ENCODE results near the gene CERS3.
"Not testable (repeated sequence)": the region's sequence is repeated elsewhere in the genome, so short reads cannot be mapped to it uniquely, and the experiment has no call there.

Gene CERS3

DNA sequence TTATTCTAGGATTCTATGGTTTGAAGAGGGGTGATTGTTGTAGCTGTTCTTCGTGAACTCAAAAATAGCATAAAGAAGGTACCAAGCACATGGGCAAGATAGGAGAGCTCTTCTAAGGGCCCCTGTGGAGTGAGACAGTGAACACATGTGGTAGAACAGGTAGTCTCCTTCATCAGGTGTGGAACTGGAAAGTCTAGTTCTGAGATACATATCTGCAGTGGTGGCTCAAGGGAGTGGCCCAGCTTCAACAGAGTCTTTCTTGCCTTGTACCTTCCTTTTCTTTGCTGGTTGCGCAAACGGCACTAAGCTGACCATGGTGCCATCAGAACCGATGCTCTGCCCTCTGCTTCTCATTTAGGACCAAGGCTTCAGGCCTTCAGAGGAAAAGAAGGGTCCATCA lies 65.2 kb downstream of the CERS3 start:
- no peak for DNase-seq

DNA sequence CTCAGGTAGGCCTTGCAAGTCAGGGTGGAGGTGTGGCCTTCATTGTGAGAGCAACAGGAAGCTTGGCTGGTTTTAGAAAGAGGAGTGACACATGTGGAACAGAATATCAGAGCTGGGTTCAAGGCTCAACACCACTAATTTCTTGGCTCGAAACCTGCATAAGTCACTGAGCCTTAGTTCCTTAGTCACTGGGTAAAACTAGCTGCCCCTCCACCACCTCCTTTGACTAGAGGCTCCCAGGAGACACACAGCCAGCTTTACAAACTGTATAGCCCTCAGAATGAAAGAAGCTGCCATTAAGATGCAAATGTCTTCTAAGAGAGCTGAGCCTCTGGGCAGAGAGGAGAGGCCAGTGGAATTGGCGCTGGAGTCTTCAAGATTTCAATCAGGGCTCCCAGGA lies 67.7 kb downstream of the CERS3 start:
- DNase-seq = no peak

DNA sequence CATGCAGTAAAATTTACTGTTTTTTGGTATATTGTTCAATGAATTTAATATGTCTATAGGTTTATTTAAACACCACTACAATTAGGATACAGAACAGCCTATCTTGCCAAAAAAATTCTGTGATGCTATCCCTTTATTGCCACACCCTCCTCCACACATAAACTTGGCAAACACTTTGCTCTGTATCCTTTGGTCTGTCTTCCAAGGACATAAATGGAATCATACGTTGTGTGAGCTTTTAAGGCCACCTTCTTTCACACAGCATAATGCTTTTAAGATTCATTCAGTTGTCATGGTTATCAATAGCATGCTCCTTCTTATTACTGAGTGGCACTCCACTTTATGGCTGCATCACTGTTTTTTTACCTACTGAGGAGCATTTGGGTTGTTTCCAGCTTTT lies 71.5 kb downstream of the CERS3 start:
- DNase-seq = no peak

DNA sequence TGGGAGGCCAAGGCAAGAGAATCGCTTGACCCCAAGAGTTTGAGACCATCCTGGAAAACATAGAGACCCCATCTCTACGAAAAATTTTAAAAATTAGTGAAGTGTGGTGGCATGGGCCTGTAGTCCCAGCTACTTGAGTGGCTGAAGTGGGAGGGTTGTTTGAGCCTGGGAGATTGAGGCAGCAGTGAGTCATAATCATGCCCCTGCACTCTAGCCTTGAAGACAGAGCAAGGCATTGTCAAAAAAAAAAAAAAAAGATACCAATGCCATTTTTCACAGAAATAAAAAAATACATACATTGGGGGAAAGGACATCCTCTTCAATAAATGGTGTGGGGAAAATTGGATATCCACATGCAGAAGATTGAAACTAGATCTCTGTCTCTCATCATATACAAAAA lies 74.6 kb downstream of the CERS3 start:
- no peak for DNase-seq

DNA sequence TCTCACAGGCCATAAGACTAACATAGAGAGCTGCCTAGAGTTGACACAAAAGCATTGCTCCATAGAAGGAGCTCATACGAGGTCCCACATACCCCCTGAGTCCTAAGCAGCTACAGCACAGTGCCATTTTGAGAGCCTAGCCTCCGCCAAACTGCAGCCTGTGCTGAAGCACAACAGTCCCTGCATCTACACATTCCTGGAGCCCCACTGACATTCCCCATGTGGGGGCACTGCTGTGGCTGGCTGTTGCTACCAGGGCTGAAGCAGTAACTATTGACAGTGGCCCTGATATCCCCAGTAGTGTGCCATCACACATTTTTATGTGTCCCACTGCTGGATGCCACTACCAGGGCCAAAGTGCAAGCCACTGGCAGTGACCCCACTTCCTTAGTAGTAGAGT lies 80.3 kb downstream of the CERS3 start:
- no peak for DNase-seq

DNA sequence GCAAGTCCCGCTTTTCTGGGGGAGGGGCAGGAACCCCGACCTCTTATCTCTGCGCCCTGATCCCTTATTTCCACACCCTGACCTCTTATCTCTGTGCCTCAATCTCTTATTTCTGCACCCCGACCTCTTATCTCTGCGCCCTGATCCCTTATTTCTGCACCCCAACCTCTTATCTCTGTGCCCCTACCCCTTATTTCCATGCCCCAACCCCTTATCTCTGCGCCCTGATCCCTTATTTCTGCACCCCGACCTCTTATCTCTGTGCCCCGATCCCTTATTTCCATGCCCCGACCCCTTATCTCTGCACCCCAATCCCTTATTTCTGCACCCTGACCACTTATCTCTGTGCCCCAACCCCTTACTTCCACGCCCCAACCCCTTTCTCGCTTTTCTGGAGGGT lies 87.7 kb downstream of the CERS3 start:
- DNase-seq = not testable (repeated sequence)

DNA sequence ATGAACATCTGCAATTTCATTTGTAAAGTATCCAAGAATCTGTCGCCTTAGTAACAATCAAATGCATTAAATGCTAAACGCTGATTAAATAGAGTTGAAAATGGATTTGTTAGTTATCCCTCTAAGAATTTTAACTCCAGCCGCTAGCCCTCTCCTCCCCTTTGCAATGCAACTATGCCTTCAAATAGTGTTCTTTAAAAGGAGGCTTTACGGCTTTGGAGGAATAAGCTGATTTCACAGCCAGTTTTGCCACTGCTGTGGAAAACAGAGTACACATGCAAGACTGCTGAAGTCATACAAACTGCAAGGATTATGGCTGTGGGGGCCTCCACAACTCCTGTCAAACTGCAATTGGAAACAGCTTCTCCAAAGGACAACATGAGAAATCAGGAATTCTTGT lies 89.2 kb downstream of the CERS3 start:
- no peak for DNase-seq

DNA sequence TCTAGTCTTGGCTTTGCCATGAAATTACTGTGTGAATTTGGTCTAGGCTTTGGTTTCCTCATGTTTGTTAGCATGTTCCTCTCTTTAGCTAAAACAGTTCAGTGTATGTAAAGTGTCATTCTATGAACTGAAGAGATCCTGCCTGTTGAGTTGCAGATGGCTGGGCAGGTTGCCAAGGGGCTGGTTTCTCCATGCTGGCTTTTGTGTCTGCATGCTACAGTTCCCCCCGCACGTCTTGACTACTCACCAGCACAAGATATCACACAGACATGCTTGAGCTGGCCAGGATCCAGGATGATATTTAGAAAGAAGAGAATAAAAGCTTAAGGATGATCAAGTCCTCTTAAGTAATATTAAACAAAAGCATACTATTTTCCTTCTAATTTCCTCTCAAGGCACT lies 90.2 kb downstream of the CERS3 start:
- DNase-seq = no peak

DNA sequence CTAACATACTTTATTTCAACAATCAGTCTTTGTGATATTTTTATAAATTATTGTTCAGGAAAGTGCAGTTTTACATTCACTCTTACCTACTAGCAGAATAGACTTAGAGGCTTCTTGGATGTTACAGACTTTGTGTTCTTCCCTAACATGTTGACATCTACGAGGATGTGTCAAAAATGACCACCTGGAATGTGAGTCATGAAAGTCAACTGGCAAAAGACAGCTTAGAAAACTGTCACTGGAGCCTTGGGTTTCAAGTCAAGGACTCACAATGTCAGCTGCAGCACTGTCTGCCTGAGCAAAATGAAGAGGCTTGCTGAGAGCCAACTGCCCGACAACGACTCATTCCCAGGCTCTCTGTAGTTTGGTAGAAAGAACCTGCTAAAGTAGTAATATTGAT lies 91.5 kb downstream of the CERS3 start:
- no peak for DNase-seq

DNA sequence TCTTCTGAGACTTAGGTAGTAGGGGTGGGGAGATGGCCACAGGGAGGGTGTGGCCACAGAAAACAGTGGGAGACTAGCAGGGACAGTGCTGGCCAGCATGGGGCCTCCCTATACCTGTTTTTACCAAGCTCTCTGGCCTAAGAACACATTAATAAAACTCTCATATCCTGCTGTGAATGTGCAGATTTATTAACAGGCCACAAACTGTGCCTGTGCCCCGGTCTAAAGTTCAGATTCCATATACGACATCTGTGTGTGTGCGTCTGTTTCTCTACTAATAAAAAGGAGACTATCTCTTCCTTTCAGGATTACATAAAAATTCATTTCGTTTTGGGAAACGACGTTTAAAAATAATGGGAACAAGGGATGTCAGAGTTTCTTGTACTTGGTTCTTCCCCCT lies 94.2 kb downstream of the CERS3 start:
- no peak for DNase-seq

DNA sequence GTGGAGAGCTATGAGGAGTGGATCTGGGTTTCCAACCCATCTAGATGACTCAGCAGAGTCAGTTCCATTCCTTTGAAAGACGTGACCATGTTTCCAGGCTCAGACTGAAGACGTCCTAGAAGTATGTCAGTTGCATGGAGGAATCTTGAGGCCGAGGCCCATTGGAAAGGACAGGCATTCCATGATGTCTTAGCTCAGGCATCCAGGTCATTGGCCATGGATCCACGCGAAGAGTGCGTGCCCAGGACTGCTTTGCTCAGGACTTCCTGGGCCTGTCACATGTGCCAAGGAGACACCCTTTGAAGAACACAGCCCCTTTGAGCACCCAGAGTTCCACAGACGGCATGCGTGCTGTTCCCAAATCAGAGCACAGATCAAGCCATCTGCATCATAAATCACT lies 94.7 kb downstream of the CERS3 start:
- no peak for DNase-seq

DNA sequence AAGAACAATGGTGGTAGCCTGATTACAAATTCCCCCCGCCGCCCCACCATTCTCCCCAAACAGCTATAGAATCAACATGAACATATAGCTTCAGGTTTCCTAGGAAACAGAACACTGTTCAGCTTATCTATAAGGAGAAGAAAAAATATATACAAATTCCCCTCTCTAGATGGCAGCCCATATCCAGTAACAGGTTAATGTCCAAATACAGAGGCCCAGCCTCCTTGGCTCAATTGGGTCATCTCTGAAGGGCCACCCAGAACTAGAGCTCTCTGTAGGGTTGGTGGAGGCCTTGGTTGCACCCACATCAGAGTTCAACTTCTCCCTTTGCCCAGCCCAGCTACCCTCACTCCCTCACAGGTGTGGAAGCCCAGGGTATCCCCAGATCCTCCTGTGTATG lies 95.4 kb downstream of the CERS3 start:
- DNase-seq = no peak

DNA sequence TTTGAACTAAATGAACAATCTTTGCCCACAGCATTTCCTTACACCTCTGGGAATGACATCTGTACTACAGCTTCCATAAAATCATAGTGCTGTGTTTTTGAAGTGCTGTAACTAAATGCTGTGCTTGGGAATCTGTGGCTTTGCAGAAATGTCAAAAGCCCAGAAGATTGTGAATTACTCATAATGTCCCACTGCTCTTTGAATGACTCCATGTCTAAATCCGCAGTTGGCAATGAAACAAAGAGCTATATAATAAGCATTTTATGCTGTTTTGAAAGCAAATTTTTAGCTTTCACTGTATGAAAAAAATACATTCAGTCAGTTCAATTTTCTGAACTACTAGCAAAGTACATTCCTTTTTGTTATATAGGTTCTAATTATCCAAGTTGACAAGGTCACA lies 98.3 kb downstream of the CERS3 start:
- no peak for DNase-seq

DNA sequence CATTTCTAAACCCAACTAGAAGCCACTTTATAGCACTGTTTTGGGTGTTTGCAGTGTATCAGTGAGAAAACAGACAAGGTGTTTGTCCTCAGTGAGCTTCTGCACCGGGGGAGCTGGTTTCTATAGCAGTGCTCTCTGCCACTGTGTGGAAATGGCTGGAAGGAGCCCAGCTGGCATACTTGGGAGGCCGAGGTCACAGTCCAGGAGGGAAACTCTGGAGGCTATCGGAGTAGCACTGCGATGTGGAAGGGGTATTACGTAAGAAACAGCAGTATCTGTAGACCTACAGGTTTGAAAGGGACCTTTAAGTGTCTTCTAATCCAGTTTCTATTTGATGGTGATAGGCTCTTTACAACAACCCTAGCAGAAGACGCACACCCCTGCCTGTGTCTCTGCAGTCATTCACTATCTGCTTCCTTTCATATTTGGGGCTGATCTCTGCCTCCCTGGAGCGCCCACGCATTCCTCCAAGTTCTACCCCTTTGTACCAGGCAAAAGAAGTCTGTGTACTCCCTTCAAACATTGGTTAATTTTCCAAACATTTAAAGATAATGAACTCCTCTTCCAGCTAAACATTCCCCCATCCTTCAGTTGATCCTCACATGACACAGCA lies 99.5 kb downstream of the CERS3 start:
- DNase-seq = no peak

DNA sequence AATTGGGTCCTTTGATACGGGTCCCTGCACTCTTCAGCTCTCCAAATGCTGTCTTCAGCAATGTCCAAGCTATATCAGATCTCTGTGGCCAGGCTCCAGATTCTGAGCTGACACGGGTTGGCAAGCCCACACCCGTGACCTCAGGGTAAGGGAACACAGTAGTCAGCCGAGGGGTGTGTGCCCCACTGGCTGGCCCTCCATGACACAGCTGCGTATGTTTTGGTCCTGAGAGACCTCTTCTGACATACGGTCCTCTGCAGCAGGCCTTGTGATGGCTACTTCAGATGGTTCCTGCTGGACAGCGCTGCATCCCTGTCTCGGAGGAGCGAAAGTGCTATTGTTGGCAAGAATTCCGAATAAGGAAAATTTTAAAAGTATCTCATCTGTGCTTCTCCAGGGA lies 101.8 kb downstream of the CERS3 start:
- DNase-seq = no peak

DNA sequence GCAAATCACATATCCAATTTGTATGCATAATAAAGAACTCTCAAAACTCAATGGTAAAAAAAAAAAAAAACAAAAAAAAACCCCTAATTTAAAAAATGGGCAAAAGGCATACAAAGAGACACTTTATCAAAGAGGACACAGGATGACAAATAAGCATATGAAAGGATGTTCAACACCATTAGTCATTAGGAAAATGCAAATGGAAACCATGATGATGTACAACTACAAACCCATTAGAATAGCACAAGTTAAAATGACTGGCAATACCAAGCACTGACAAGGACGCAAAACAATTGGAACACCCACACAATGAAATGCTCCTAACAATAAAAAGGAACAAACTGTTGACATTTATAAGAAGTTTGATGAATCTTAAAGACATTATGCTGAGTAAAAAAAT lies 123.6 kb downstream of the CERS3 start:
- no peak for DNase-seq

DNA sequence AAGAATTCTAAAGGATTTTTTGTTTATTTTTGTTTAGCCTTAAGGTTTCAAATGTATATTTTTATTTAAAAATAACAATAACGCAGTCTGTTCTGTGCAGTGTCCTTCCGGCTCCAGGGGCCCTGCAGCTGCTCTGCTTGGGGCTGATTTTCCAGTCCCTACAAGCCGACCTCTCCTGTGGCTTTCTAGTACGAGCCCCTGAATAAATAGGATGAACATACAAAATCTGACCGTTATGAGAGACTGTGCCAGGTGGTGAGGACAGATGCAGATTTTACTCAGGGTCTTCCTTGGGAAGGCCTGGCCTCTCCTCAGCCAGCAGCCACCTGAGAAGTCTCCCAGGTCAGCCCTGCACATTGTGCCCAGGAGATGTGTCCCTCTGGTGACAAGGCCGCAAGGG lies 127.8 kb downstream of the CERS3 start:
- no peak for DNase-seq

DNA sequence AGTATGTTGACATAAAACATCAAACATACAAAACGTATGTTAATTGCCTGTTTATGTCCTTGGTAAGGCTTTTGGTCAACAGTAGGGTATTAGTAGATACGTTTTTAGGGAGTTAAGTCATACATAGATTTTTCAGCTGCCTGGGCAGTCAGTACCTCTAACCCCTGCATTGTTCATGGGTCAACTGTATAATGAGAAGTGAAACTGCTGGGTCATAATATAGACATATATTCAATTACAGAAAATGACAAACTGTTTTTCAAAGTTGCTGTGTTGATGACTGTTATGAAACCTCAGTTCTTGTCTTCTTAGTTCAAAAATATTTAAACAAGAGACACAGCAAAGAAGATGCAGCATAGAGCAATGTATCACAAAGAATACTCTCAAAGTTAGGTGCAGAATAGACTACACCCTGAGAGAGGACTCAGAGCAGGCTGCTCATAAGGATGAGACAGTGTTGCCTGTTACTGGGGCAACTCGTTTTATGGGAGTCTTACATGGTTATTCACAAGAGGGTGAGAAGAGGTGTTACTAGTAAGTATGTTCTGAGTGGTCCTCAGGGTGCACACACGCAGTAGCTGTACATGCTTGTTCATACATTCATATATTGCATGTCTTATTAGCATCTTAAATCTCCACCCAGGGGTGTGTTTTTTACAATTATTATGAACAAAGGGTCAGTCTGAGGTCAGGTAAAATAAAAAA lies 133.9 kb downstream of the CERS3 start:
- DNase-seq = no peak

DNA sequence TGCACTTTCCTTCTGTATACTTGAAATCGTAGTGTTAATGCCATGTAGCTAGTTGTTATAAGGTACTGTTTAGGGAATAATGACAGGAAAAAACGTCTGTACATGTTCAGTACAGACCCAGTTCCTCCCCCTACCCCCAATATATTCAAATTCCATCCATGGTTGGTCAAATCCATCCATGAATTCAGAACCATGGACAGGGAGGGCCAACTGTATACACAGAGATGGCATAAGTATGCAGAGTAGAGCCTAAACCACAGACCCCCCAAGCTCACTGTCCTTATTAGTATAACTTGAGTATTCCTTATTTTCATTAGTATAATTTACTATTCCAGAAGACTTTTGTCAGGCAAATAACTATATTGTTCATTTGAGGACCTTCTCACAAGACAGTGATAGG lies 135.7 kb downstream of the CERS3 start:
- no peak for DNase-seq

DNA sequence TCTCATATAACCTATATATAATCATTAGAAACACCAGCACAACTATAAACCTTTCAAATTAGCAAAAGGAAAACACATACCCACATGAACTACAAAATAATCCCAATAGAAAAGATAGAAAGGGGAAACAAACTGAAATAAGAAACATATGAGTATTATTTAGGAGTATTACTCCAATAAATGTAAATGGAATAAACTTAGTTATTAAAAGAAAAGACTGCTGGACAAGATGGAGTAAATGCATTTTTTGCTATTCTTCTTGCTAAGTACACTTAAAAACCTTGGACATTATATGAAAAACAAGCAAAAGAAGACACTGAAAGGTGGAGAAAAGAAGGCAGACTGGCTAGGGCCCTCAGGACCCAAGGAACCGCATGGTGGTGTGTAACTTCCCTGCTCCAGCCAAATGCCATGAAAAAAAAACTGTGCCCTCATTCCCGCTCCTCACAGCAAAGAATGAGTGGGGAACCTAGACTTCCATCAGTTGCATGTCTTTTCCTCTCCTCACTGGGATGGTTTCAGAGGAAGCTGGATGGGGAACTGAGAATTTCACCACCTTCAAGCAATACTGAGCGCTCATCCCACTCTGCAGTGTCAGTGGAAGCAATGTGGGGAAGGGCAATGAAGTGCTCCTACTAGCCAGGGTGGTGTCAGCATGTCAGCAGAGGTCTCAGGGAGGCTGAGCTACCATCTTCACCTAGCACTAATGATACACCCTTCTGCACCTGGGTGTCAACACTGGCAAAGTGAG lies 143.3 kb downstream of the CERS3 start:
- no peak for DNase-seq

DNA sequence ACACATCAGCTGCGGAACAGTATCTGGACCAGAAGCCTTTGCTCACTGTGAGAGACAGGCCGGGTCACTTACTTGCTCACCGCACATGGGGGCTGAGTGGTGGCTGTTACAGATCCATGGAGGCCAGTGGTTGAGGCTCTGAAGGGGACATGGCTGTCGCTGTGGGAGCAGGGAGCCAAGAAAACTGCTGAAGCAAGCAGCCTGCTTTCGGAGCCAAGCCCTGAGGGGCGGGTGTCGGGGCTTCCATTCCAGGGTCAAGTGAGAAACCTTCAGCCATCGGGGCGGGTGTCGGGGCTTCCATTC lies 144.7 kb downstream of the CERS3 start:
- DNase-seq = no peak

DNA sequence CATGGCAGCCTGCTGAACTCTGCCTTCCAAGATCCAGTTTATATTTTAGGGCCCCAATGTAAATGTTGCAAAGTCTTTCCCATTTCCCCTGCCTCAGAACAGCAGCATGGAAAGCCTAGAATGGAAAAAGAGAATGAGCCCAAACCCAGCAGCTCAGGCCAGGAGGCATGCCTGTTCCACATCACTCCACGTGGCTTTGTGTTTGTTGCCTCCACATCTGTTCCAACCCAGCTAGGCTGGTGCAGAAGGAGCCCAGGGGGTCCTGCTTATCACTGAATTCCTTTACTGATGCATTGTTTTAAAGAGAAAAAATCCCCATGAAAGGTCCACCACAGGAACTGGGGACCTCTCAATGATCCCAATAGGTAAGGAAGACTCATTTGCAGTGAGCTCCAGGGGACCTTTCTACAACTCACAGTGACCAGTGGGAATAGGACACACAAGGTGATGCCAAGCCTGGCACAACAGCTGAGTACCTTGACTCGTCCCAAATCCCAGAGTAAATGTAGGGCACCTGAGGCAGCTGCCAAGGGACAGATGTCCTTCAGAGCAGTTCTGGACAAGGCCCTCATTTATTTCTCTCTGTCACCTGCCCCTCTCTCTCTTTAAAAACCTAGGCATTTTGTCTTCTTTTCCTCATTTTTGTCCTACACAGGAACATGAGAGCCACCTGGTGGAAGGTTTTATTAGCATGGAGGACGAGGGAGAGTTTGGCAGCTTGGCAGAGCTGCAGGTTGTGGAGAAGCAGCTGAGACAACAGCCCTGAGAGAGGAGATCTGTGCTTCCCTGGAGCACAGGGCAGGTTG lies 145.2 kb downstream of the CERS3 start:
- no peak for DNase-seq

DNA sequence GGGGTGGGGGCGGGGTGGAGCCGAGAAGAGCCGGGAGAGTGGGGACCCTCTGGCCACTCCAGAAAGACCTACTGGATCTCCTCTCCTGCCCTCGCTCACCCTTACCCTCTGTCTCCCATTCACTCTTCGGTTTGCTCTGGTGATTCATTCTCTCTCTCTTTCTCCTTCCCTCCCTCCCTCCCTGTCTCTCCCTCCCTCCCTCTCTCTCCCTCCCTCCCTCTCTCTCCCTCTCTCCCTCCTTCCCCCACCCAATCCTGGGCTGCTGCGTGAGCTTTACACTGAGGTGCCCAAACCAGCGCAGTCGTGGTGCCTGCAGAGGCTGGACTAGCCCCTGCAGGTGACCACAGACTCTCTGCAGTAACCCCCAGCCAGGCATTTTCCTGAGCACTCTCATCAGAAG lies 154.8 kb downstream of the CERS3 start:
- DNase-seq = no peak

All from activated CD8-positive, alpha-beta memory T cell treated with anti-CD3 and anti-CD28 coated beads for 24 hours (primary cell).